ENCODE measurements around the gene CRHR2. TPM values are rescaled to one million over a fixed set of nuclear protein-coding genes. Genes with fewer than 3 reads are reported as not detected.

Gene CRHR2
- total RNA-seq, 5 donors from 2014 or later (not counting 1 experiment from before 2014, with no cell fraction given) = 0.09 TPM; not detected in 4

DNA sequence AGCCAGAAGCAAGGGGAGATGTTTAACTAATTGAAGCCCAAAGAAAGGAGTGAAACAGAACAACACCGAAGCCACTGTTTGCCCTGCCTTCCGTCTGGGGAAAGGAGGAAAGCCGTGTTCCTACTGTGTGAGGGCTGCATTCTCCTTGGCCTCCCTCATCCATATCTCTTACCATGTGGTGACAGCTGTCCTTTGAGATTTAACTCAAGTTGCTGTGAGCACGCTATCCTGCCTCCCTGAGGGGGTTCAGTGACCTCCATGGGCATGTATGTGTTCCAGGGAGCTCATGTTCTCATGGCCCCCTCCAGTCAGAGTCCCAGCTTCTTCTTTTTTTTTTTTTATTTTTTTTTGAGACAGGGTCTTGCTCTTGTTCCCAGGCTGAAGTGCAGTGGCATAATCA lies 26.2 kb upstream of the CRHR2 start:
- H3K27me3 Mint-ChIP-seq = peaks cover 0 to 3% of the 10 kb centered on the region in 2 donors
- DNase-seq = no peak
- ChIA-PET POLR2A (interaction anchor here in 1 of 2 donors (0.6 kb wide), 1 partner anchor 9 kb away, joined by 3 read pairs; no protein-coding TSS in a partner anchor), CTCF (interaction anchor here (0.7 to 0.8 kb wide), 3 partner anchors 30 to 650 kb away, joined by 3 to 6 read pairs (median 3); no protein-coding TSS in a partner anchor)
- no CpG with 5 or more reads among the region's 4 CpGs for WGBS (ENCODE audit: insufficient coverage)
- no peak overlapping the region for H3K27ac Mint-ChIP-seq
- peaks cover 0 to 5% (median 0%) of the 10 kb centered on the region in 3 donors for H3K4me1 Mint-ChIP-seq
- no peak overlapping the region for H3K4me3 ChIP-seq (ENCODE audit: control insufficient read depth in 1 of 2, extremely low read depth in 1 of 2, low read length in 1 of 2)
- H3K27ac ChIP-seq (ENCODE audit: low read length) = no peak overlapping the region
- H3K36me3 Mint-ChIP-seq = no peaks in the 10 kb centered on the region
- no peaks in the 10 kb centered on the region for H3K4me1 ChIP-seq (ENCODE audit: control insufficient read depth in 1 of 2, extremely low read depth in 1 of 2, insufficient read depth in 2 of 2, low read length in 2 of 2)
- no peak for ATAC-seq (replicated peaks in 1 of 4)
- H3K36me3 ChIP-seq (ENCODE audit: control insufficient read depth in 2 of 2, extremely low read depth in 1 of 2, insufficient read depth in 1 of 2, low read length in 1 of 2) = no peaks in the 10 kb centered on the region
- H3K9me3 Mint-ChIP-seq = no peaks in the 10 kb centered on the region
- H3K9me3 ChIP-seq = no peaks in the 10 kb centered on the region
- H3K27me3 ChIP-seq (replicated peaks in 1 of 2; ENCODE audit: control insufficient read depth in 2 of 2, extremely low read depth in 1 of 2, insufficient read depth in 2 of 2, low read length in 1 of 2) = peaks cover 0 to 4% of the 10 kb centered on the region in 2 experiments
- no peak overlapping the region for H3K4me3 Mint-ChIP-seq

DNA sequence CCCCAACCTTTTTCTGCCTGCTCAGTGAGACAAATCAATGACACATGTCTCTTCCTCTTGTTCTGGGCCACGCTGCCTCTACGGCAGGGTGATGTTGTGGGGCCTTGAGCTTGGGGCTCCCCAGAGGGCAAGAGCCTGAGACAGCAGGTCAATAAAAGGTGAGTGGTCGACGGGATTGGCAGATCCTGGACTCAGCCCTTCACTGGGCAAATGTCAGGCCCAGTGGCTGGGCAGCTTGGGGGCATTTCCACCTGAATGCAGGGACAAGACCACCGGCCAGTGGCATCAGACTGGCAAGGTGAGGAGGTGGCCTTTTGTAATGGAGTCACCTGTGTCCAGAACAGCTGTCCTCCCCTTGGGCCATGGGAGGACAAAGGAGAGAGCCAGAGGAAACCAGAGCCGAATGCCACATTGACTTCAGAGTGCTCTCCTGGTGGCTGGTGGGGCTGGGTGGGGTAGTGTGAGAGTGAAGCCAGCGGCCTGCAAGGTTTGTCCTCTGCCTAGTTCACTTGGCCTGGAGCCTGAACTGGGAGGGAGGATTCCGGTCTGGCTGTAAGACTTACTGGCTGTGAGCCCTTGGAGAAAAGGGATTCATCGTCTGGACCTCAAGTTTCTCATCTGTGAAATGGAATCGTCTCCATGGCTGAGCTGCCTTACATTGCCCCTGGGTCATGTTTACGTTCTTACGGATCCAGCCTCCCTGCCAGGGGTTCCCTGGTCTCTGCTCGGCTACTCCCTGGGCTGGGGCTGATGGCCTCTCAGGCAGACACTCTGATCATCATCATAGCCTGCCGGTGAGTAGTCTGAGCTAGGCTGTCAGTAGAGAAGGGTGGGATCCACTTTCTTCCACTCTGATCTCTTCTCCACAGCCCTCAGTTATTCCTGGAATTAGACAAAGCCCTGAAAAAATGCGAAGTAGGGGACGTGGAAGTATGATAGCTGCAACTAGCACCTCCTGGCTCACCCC lies 25.4 kb upstream of the CRHR2 start:
- WGBS (ENCODE audit: insufficient coverage) = 76% methylated on average over 9 of the region's 16 CpGs
- Histone ChIP-seq H3K9me3 (no peaks in the 10 kb centered on the region), H3K36me3 (ENCODE audit: control insufficient read depth in 2 of 2, extremely low read depth in 1 of 2, insufficient read depth in 1 of 2, low read length in 1 of 2) (no peaks in the 10 kb centered on the region), H3K4me1 (ENCODE audit: control insufficient read depth in 1 of 2, extremely low read depth in 1 of 2, insufficient read depth in 2 of 2, low read length in 2 of 2) (no peaks in the 10 kb centered on the region), H3K27ac (ENCODE audit: low read length) (no peak overlapping the region), H3K4me3 (ENCODE audit: control insufficient read depth in 1 of 2, extremely low read depth in 1 of 2, low read length in 1 of 2) (no peak overlapping the region), H3K27me3 (replicated peaks in 1 of 2; ENCODE audit: control insufficient read depth in 2 of 2, extremely low read depth in 1 of 2, insufficient read depth in 2 of 2, low read length in 1 of 2) (peaks cover 0 to 4% of the 10 kb centered on the region in 2 experiments)
- ChIA-PET POLR2A (interaction anchor here in 1 of 2 donors (0.6 kb wide), 1 partner anchor 8 kb away, joined by 3 read pairs; no protein-coding TSS in a partner anchor), CTCF (interaction anchor here (0.7 kb wide), 2 partner anchors 31 to 649 kb away, joined by 3 read pairs; no protein-coding TSS in a partner anchor)
- Mint-ChIP-seq H3K36me3 (no peaks in the 10 kb centered on the region), H3K4me3 (no peak overlapping the region), H3K9me3 (no peaks in the 10 kb centered on the region), H3K27me3 (peaks cover 0 to 3% of the 10 kb centered on the region in 2 donors), H3K27ac (no peak overlapping the region), H3K4me1 (peaks cover 0 to 5% (median 0%) of the 10 kb centered on the region in 3 donors)
- ATAC-seq (replicated peaks in 1 of 4) = no peak
- no peak for DNase-seq

DNA sequence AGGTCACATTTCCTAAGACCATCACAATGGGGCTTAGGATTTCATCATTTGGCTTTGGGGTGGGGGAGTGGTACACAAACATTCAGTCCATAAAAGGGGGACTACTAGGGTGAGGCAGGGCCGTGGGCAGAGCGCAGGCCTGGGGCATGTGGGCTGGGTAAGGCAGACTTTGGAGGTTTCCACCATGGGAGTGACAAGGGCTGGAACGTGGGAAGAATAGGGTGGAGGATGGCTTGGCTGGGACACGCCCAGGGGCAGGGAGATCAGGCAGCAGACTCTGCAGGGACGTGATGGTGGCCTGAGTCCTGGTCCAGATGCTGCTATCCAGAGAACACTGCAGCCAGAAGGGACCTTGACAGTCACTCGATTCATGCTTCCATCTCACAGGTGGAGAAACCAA lies 24.7 kb upstream of the CRHR2 start:
- H3K4me1 Mint-ChIP-seq = peaks cover 0 to 5% (median 4%) of the 10 kb centered on the region in 3 donors
- H3K27ac Mint-ChIP-seq = peak overlapping the region in 1 of 2 donors; percentile 23
- Histone ChIP-seq H3K9me3 (no peaks in the 10 kb centered on the region), H3K4me3 (ENCODE audit: control insufficient read depth in 1 of 2, extremely low read depth in 1 of 2, low read length in 1 of 2) (no peak overlapping the region), H3K36me3 (ENCODE audit: control insufficient read depth in 2 of 2, extremely low read depth in 1 of 2, insufficient read depth in 1 of 2, low read length in 1 of 2) (no peaks in the 10 kb centered on the region), H3K27me3 (replicated peaks in 1 of 2; ENCODE audit: control insufficient read depth in 2 of 2, extremely low read depth in 1 of 2, insufficient read depth in 2 of 2, low read length in 1 of 2) (peaks cover 0 to 4% of the 10 kb centered on the region in 2 experiments), H3K4me1 (ENCODE audit: control insufficient read depth in 1 of 2, extremely low read depth in 1 of 2, insufficient read depth in 2 of 2, low read length in 2 of 2) (no peaks in the 10 kb centered on the region), H3K27ac (ENCODE audit: low read length) (no peak overlapping the region)
- H3K9me3 Mint-ChIP-seq = no peaks in the 10 kb centered on the region
- no peak overlapping the region for H3K4me3 Mint-ChIP-seq
- ChIA-PET CTCF (interaction anchor here in 1 of 2 donors (1.0 kb wide), 1 partner anchor 33 kb away, joined by 3 read pairs; no protein-coding TSS in a partner anchor), POLR2A (no interaction called here)
- ATAC-seq (replicated peaks in 1 of 4) (no peak), DNase-seq (no peak)
- H3K36me3 Mint-ChIP-seq = no peaks in the 10 kb centered on the region
- 77% methylated on average over 6 of the region's 6 CpGs for WGBS (ENCODE audit: insufficient coverage)
- peaks cover 0 to 3% of the 10 kb centered on the region in 2 donors for H3K27me3 Mint-ChIP-seq

DNA sequence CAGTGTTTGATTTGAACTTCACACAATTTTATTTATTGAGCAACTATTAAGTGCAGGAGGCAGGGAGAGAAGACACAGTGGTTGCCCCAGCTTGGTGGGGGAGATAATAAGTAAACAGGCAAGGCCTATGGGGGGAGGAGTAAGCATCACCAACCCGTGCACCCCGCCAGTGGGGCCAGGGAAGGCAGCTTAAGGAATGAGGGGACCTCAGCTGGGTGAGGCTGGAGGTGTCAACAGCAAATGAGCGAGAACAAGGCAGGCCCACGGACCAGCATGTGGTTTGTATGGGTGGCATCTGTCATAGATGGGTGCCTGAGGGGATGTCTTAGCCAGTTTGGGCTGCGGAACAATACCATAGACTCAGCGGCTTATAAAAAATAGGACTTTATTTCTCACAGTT lies 24.1 kb upstream of the CRHR2 start:
- no peaks in the 10 kb centered on the region for H3K4me1 ChIP-seq (ENCODE audit: control insufficient read depth in 1 of 2, extremely low read depth in 1 of 2, insufficient read depth in 2 of 2, low read length in 2 of 2)
- H3K36me3 ChIP-seq (ENCODE audit: control insufficient read depth in 2 of 2, extremely low read depth in 1 of 2, insufficient read depth in 1 of 2, low read length in 1 of 2) = no peaks in the 10 kb centered on the region
- peaks cover 0 to 4% of the 10 kb centered on the region in 2 experiments for H3K27me3 ChIP-seq (replicated peaks in 1 of 2; ENCODE audit: control insufficient read depth in 2 of 2, extremely low read depth in 1 of 2, insufficient read depth in 2 of 2, low read length in 1 of 2)
- no peaks in the 10 kb centered on the region for H3K36me3 Mint-ChIP-seq
- peaks cover 0 to 3% of the 10 kb centered on the region in 2 donors for H3K27me3 Mint-ChIP-seq
- H3K4me3 ChIP-seq (ENCODE audit: control insufficient read depth in 1 of 2, extremely low read depth in 1 of 2, low read length in 1 of 2) = no peak overlapping the region
- no peaks in the 10 kb centered on the region for H3K9me3 ChIP-seq
- H3K27ac Mint-ChIP-seq = no peak overlapping the region
- no peaks in the 10 kb centered on the region for H3K9me3 Mint-ChIP-seq
- no peak for DNase-seq
- ChIA-PET POLR2A (no interaction called here), CTCF (interaction anchor here in 1 of 2 donors (1.0 kb wide), 1 partner anchor 34 kb away, joined by 3 read pairs; no protein-coding TSS in a partner anchor)
- no peak for ATAC-seq (replicated peaks in 1 of 4)
- WGBS (ENCODE audit: insufficient coverage) = 84% methylated on average over 5 of the region's 6 CpGs
- H3K4me1 Mint-ChIP-seq = peaks cover 0 to 7% (median 5%) of the 10 kb centered on the region in 3 donors
- no peak overlapping the region for H3K27ac ChIP-seq (ENCODE audit: low read length)
- no peak overlapping the region for H3K4me3 Mint-ChIP-seq

DNA sequence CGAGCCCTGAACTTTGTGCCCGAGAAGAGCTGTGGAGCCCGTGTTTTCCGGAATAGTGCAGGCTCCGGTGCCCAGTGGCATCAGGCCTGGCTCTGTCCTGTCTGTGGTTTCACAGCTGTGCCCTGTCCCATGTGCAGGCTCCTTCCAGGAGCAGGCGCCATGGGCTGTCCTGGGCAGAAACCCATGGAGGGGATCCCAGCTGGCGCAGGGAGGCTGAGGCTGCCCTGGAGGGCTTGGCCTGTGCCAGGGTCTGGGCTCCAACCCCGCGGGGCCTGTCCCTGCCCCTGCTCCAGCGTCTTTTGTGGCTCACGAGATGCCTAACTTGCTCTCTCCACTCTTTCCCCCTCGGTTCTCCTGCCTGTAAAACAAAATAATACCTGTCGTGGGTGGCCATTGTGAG lies 23.3 kb upstream of the CRHR2 start:
- no peaks in the 10 kb centered on the region for H3K4me1 ChIP-seq (ENCODE audit: control insufficient read depth in 1 of 2, extremely low read depth in 1 of 2, insufficient read depth in 2 of 2, low read length in 2 of 2)
- H3K27me3 ChIP-seq (replicated peaks in 1 of 2; ENCODE audit: control insufficient read depth in 2 of 2, extremely low read depth in 1 of 2, insufficient read depth in 2 of 2, low read length in 1 of 2) = peaks cover 0 to 4% of the 10 kb centered on the region in 2 experiments
- no peak overlapping the region for H3K4me3 ChIP-seq (ENCODE audit: control insufficient read depth in 1 of 2, extremely low read depth in 1 of 2, low read length in 1 of 2)
- DNase-seq (no peak), ATAC-seq (replicated peaks in 1 of 4) (no peak)
- POLR2A ChIA-PET = no interaction called here
- no peak overlapping the region for H3K27ac Mint-ChIP-seq
- no peaks in the 10 kb centered on the region for H3K9me3 ChIP-seq
- CTCF ChIA-PET = interaction anchor here in 1 of 2 donors (5.7 kb wide), 1 partner anchor 35 kb away, joined by 41 read pairs; no protein-coding TSS in a partner anchor
- 86% methylated on average over 7 of the region's 13 CpGs for WGBS (ENCODE audit: insufficient coverage)
- H3K27me3 Mint-ChIP-seq = peaks cover 0 to 3% of the 10 kb centered on the region in 2 donors
- H3K4me1 Mint-ChIP-seq = peaks cover 0 to 7% (median 5%) of the 10 kb centered on the region in 3 donors
- H3K36me3 ChIP-seq (ENCODE audit: control insufficient read depth in 2 of 2, extremely low read depth in 1 of 2, insufficient read depth in 1 of 2, low read length in 1 of 2) = no peaks in the 10 kb centered on the region
- H3K27ac ChIP-seq (ENCODE audit: low read length) = no peak overlapping the region
- no peaks in the 10 kb centered on the region for H3K36me3 Mint-ChIP-seq
- H3K9me3 Mint-ChIP-seq = no peaks in the 10 kb centered on the region
- no peak overlapping the region for H3K4me3 Mint-ChIP-seq

DNA sequence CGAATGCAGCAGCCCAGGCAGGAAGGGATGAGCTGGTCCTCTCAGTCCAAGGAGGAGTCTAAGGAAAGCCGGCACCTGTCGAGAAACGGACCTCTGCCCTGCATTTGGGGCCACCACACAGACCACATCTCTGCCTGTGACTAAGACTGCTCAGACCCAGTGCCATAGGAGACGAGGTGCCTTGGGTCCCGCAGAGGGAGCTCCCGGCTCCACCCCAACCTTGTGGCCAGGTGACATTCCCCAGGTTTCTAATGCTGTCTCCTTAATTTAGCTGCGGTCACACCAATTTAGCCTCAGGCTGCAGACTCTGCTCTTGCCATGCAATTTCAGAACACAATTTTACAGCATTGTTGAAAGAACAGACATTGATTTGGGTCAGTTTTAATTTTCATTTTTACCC lies 22.8 kb upstream of the CRHR2 start:
- 91% methylated on average over 7 of the region's 8 CpGs for WGBS (ENCODE audit: insufficient coverage)
- ChIA-PET POLR2A (no interaction called here), CTCF (interaction anchor here in 1 of 2 donors (5.7 kb wide), 1 partner anchor 35 kb away, joined by 41 read pairs; no protein-coding TSS in a partner anchor)
- peaks cover 0 to 7% of the 10 kb centered on the region in 2 experiments for H3K27me3 ChIP-seq (replicated peaks in 1 of 2; ENCODE audit: control insufficient read depth in 2 of 2, extremely low read depth in 1 of 2, insufficient read depth in 2 of 2, low read length in 1 of 2)
- Mint-ChIP-seq H3K36me3 (no peaks in the 10 kb centered on the region), H3K9me3 (no peaks in the 10 kb centered on the region), H3K27ac (no peak overlapping the region), H3K4me1 (peaks cover 0 to 7% (median 5%) of the 10 kb centered on the region in 3 donors), H3K27me3 (peaks cover 0 to 3% of the 10 kb centered on the region in 2 donors), H3K4me3 (no peak overlapping the region)
- H3K9me3 ChIP-seq = no peaks in the 10 kb centered on the region
- DNase-seq (no peak), ATAC-seq (replicated peaks in 1 of 4) (no peak)
- H3K4me3 ChIP-seq (ENCODE audit: control insufficient read depth in 1 of 2, extremely low read depth in 1 of 2, low read length in 1 of 2) = no peak overlapping the region
- no peaks in the 10 kb centered on the region for H3K4me1 ChIP-seq (ENCODE audit: control insufficient read depth in 1 of 2, extremely low read depth in 1 of 2, insufficient read depth in 2 of 2, low read length in 2 of 2)
- H3K36me3 ChIP-seq (ENCODE audit: control insufficient read depth in 2 of 2, extremely low read depth in 1 of 2, insufficient read depth in 1 of 2, low read length in 1 of 2) = no peaks in the 10 kb centered on the region
- H3K27ac ChIP-seq (ENCODE audit: low read length) = no peak overlapping the region

All from T-cell (primary cell).